ENCODE results near the gene NPIPA7.
"Not testable (repeated sequence)": the region's sequence is repeated elsewhere in the genome, so short reads cannot be mapped to it uniquely, and the experiment has no call there.

NPIPA7 gene
- 0 reads per million in 3 experiments for total RNA-seq

DNA sequence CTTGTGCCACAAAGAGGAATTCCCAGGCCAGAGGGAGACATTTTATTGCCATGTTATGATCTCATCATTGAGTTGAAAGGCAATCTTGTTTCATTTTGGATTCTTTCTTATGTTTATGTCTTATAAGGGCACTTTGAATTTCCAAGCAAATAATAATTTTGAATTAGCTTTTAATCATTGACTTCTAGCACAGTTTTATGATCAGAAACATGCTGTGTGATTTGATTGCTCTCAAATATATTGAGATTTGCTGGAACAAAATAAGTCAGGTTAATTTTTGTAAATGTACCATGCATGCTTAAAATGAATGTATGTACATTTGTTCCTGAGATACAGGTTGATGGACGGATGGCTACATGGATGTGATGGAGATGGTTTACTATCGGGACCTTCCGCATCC lies at the start of gene NPIPA7:
NPIPA7 (plus strand) TSS at position 301 of the 400 bp plus-strand sequence. CDS start 105 bp downstream, outside the sequence.
- not testable (repeated sequence) for DNase-seq

DNA sequence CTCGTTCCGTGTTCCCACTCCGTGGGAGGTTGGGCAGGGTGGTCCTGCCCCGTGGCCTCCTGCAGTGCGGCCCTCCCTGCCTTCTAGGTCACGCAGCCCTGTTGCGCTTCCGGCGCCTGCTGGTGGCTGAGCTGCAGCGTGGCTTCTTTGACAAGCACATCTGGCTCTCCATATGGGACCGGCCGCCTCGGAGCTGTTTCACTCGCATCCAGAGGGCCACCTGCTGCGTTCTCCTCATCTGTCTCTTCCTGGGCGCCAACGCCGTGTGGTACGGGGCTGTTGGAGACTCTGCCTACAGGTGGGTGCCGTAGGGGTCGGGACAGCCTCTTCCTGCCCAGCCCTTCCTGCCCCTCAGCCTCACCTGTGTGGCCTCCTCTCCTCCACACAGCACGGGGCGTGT lies 47.5 kb upstream of the NPIPA7 start:
- DNase-seq: not testable (repeated sequence)

DNA sequence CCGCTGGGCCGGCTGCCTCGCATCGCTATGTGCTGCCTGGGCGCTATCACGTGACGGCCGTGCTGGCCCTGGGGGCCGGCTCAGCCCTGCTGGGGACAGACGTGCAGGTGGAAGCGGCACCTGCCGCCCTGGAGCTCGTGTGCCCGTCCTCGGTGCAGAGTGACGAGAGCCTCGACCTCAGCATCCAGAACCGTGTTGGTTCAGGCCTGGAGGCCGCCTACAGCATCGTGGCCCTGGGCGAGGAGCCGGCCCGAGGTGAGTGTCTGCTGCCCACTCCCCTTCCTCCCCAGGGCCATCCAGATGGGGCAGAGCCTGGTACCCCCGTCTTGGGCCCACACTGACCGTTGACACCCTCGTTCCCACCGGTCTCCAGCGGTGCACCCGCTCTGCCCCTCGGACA lies 21.4 kb upstream of the NPIPA7 start:
- DNase-seq: not testable (repeated sequence)

DNA sequence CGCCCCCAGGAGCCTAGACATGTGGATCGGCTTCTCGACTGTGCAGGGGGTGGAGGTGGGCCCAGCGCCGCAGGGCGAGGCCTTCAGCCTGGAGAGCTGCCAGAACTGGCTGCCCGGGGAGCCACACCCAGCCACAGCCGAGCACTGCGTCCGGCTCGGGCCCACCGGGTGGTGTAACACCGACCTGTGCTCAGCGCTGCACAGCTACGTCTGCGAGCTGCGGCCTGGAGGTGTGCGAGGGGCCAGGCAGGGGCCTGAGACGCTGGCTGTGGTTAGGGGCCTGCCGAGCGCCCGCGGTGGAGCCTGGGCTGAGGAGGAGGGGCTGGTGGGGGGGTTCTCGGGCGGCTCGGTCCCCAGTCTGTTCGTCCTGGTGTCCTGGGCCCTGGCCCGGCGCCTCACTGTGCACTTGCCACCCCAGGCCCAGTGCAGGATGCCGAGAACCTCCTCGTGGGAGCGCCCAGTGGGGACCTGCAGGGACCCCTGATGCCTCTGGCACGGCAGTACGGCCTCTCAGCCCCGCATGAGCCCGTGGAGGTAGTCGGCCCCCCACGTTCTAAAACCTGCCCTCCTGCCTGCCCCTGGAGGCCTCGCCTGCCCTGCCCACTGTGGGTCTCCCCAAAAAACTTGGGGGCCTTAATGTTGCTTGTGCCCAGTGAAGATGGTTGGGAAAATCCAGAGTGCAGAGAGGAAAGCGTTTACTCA lies 20.2 kb upstream of the NPIPA7 start:
- DNase-seq: not testable (repeated sequence)

DNA sequence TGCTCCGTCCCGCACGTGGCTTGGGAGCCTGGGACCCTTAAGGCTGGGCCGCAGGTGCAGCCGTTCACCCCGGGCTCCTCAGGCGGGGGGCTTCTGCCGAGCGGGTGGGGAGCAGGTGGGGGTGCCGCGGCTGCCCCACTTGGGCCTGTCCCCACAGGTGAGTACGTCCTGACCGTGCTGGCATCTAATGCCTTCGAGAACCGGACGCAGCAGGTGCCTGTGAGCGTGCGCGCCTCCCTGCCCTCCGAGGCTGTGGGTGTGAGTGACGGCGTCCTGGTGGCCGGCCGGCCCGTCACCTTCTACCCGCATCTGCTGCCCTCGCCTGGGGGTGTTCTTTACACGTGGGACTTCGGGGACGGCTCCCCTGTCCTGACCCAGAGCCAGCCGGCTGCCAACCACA lies 15.3 kb upstream of the NPIPA7 start:
- not testable (repeated sequence) for DNase-seq

DNA sequence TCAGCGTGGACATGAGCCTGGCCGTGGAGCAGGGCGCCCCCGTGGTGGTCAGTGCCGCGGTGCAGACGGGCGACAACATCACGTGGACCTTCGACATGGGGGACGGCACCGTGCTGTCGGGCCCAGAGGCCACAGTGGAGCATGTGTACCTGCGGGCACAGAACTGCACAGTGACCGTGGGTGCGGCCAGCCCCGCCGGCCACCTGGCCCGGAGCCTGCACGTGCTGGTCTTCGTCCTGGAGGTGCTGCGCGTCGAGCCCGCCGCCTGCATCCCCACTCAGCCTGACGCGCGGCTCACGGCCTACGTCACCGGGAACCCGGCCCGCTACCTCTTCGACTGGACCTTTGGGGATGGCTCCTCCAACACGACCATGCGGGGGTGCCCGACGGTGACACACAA lies 14.8 kb upstream of the NPIPA7 start:
- not testable (repeated sequence) for DNase-seq

DNA sequence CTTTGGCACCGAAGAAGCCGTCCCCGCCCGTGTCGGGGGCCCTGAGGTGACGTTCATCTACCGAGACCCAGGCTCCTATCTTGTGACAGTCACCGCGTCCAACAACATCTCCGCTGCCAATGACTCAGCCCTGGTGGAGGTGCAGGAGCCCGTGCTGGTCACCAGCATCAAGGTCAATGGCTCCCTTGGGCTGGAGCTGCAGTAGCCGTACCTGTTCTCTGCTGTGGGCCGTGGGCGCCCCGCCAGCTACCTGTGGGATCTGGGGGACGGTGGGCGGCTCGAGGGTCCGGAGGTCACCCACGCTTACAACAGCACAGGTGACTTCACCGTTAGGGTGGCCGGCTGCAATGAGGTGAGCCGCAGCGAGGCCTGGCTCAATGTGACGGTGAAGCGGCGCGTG lies 14.2 kb upstream of the NPIPA7 start:
- DNase-seq: not testable (repeated sequence)

DNA sequence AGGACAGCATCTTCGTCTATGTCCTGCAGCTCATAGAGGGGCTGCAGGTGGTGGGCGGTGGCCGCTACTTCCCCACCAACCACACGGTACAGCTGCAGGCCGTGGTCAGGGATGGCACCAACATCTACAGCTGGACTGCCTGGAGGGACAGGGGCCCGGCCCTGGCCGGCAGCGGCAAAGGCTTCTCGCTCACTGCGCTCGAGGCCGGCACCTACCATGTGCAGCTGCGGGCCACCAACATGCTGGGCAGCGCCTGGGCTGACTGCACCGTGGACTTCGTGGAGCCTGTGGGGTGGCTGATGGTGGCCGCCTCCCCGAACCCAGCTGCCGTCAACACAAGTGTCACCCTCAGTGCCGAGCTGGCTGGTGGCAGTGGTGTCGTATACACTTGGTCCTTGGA lies 13.6 kb upstream of the NPIPA7 start:
- not testable (repeated sequence) for DNase-seq

DNA sequence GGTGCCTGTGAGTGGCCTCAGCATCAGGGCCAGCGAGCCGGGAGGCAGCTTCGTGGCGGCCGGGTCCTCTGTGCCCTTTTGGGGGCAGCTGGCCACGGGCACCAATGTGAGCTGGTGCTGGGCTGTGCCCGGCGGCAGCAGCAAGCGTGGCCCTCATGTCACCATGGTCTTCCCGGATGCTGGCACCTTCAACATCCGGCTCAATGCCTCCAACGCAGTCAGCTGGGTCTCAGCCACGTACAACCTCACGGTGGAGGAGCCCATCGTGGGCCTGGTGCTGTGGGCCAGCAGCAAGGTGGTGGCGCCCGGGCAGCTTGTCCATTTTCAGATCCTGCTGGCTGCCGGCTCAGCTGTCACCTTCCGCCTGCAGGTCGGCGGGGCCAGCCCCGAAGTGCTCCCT lies 13.1 kb upstream of the NPIPA7 start:
- DNase-seq: not testable (repeated sequence)

DNA sequence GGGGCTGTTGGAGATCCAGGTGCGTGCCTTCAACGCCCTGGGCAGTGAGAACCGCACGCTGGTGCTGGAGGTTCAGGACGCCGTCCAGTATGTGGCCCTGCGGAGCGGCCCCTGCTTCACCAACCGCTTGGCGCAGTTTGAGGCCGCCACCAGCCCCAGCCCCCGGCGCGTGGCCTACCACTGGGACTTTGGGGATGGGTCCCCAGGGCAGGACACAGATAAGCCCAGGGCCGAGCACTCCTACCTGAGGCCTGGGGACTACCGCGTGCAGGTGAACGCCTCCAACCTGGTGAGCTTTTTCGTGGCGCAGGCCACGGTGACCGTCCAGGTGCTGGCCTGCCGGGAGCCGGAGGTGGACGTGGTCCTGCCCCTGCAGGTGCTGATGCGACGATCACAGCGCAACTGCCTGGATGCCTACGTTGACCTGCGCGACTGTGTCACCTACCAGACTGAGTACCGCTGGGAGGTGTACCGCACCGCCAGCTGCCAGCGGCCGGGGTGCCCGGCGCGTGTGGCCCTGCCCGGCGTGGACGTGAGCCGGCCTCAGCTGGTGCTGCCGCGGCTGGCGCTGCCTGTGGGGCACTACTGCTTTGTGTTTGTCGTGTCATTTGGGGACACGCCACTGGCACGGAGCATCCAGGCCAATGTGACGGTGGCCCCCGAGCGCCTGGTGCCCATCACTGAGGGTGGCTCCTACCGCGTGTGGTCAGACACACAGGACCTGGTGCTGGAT lies 12.2 kb upstream of the NPIPA7 start:
- not testable (repeated sequence) for DNase-seq

DNA sequence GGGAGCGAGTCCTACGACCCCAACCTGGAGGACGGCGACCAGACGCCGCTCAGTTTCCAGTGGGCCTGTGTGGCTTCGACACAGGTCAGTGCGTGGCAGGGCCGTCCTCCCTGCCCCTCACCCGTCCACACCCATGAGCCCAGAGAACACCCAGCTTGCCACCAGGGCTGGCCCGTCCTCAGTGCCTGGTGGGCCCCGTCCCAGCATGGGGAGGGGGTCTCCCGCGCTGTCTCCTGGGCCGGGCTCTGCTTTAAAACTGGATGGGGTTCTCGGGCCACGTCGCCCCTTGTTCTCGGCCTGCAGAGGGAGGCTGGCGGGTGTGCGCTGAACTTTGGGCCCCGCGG lies 11.7 kb upstream of the NPIPA7 start:
- not testable (repeated sequence) for DNase-seq

DNA sequence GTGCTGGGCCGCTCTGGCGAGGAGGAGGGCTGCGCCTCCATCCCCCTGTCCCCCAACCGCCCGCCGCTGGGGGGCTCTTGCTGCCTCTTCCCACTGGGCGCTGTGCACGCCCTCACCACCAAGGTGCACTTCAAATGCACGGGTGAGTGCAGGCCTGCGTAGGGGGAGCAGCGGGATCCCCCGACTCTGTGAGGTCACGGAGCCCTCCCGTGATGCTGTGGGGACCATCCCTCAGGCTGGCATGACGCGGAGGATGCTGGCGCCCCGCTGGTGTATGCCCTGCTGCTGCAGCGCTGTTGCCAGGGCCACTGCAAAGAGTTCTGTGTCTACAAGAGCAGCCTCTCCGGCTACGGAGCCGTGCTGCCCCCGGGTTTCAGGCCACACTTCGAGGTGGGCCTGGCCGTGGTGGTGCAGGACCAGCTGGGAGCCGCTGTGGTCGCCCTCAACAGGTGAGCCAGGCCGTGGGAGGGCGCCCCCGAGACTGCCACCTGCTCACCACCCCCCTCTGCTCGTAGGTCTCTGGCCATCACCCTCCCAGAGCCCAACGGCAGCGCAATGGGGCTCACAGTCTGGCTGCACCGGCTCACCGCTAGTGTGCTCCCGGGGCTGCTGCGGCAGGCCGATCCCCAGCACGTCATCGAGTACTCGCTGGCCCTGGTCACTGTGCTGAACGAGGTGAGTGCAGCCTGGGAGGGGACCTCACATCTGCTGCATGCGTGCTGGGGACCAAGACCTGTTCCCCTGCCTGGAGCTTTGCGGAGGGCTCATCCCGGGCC lies 9.7 kb upstream of the NPIPA7 start:
- not testable (repeated sequence) for DNase-seq

DNA sequence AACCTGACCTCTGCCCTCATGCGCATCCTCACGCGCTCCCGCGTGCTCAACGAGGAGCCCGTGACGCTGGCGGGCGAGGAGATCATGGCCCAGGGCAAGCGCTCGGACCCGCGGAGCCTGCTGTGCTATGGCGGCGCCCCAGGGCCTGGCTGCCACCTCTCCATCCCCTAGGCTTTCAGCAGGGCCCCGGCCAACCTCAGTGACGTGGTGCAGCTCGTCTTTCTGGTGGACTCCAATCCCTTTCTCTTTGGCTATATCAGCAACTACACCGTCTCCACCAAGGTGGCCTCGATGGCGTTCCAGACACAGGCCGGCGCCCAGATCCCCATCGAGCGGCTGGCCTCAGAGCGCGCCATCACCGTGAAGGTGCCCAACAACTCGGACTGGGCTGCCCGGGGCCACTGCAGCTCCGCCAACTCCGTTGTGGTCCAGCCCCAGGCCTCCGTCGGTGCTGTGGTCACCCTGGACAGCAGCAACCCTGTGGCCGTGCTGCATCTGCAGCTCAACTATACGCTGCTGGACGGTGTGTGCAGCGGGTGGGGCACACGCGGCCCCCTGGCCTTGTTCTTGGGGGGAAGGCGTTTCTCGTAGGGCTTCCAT lies 7.7 kb upstream of the NPIPA7 start:
- DNase-seq: not testable (repeated sequence)

DNA sequence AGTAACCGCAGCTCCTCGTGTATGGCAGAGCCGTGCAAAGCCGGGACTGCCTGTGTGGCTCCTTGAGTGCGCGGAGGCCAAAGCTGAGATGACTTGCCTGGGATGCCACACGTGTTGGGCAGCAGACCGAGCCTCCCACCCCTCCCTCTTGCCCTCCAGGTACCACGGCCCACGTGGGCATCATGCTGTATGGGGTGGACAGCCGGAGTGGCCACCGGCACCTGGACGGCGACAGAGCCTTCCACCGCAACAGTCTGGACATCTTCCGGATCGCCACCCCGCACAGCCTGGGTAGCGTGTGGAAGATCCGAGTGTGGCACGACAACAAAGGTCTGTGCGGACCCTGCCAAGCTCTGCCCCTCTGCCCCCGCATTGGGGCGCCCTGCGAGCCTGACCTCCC lies 4.7 kb upstream of the NPIPA7 start:
- DNase-seq: not testable (repeated sequence)

DNA sequence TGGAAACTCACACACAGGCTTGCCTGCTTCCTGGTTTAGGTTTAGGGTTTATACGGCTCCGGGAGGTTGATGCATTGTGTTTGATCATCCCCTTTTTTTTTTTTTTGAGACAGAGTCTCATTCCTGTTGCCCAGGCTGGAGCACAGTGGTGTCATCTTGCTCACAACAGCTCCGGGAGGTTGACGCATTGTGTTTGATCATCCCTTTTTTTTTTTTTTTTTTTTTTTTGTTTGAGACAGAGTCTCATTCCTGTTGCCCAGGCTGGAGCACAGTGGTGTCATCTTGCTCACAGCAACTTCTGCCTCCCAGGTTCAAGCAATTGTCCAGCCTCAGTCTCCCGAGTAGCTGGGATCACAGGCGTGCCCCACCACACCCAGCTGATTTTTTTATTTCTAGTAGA lies 20.7 kb downstream of the NPIPA7 start:
- DNase-seq: not testable (repeated sequence)

DNA sequence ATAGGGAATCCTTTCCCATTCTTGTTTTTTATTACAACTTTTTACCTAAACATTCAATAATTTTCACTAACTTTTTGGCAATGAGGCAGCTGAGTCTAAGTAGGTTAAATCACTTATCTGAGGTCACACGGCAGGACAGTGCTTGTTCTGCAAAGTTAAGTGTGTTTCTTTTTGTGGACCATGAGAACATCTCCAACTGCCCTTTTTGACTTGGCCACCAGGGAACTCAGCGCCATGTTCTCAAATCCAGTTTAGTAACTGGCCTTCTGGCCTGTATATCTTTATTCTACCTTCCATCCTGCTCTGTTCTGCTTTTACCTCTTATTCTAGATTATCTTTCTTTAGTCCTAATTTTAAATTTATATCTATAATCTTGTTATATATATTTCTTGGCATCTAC lies 23.4 kb downstream of the NPIPA7 start:
- DNase-seq: not testable (repeated sequence)

DNA sequence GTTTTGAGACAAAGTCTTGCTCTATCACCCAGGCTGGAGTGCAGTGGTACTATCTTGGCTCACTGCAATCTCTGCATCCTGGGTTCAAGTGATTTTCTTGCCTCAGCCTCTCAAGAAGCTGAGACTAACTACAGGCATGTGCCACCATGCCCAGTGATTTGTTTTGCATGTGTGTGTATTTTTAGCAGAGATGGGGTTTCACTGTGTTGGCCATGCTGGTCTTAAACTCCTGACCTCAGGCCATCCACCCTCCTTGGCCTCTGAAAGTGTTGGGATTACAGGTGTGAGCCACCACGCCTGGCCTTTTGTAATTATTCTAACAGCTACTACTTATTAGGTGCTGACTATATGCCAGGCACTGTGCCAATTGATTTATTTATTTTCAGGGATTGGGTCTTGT lies 25.3 kb downstream of the NPIPA7 start:
- DNase-seq: not testable (repeated sequence)

DNA sequence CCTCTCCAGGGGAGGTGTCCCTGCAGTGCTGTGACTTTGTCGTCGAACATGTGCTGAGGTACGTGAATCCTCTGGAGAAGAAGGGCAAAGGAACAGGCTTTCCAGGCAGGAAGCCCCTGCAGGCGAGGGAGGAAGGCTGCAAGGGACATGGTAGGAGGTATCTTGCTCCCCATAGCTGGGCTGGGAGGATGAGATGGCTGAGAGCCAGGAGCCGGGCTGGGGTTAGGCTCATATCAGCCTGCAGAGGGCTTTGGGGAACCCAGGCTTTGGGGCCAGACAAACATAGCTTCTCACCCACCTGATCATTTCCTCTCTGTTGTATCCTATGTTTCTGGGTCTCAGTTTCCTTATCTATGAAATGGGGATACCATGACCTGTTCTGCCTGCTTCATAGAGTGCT lies 26.5 kb downstream of the NPIPA7 start:
- DNase-seq: not testable (repeated sequence)

DNA sequence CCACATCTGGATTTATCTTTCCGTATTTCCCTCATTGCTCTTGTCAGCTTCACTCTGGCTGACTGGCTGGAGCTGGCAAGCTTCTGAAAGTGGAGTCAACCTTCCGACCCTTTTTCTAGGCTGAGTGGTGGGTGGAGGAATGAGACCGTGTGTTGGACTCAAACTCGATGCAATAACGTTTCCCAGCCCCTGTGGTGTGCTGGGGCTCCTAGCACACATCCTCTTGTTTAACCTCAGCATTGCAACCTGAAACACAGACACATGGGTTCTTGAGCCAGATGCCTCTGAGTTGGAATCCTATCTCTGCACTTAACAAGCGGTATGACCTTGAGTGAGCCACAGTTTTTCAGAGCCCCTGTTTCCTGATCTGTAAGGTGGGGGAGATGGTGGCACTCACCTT lies 29.5 kb downstream of the NPIPA7 start:
- DNase-seq: not testable (repeated sequence)

DNA sequence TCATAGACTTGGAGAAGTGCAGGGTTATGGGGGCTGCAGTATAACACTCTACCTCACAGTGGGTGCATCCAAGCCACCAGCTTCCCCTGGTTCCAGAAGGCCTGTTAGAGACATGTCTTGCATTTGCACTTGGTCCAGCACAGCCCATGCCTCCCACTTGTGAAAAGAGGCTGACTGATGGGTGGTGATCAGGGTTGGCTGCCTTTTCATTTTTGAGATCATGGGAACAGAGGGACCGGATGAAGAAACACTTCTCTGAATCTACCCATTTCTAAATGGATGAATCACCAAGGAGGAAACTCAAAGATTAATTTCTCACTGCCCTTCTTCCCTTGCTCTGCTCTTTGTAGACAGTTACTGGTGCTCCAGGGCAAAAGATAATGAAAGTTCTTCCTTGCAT lies 34.8 kb downstream of the NPIPA7 start:
- DNase-seq: not testable (repeated sequence)

DNA sequence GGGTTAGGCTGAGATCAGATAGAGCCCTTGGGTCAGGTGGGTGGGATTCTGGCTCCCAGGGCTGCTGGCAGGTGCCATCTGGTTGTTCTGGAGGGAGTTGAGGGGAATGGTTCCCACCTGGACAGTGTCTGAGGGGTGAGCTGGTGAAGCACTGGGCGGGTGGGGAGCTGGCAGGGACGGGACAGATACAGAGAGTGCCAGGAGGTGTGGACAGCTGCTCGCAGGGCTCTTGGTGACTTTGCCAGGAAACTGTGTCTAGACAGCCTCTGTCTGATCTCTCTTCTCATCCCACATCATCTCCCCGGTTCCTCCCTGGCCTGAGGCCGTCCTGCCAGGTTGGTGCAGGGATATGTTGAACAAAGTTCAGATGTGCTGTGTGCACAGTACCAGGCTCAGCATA lies 38.1 kb downstream of the NPIPA7 start:
- not testable (repeated sequence) for DNase-seq

DNA sequence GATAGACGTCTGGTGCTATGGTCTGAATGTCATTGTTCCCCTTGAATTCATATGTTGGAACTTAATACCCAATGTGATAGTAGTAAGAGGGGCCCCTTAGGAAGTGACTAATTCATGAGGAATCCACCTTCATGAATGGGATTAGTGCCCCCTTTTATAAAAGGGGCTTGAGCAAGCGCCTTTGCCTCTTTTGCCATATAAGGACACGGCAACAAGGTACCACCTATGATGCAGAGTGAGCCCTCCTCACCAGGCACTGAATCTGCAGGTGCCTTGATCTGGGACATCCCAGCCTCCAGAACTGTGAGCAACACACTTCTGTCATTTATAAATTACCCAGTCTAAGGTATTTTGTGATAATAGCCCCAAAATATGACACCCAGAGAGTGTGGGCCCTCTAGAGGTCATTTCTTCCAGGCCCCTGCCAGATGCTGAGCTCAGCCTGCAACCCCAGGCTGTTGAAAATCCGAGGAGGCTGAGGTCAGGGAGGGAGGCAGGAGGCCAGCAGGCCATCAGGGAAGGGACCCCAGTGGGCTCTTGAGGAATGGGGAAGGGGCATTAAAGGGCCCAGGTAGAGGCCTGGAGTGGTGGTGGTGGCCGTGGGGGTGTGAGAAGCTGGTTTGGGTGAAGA lies 39.1 kb downstream of the NPIPA7 start:
- not testable (repeated sequence) for DNase-seq
